Measurements from ENCODE around the gene STX18.

Gene STX18

GRCh38 chr4:4388836-4389575 is 152.8 kb downstream of the STX18 start:
- Histone ChIP-seq H3K27ac (ENCODE audit: insufficient read depth, low read length, poor library complexity, severe bottlenecking) (no peak overlapping the region), H3K36me3 (ENCODE audit: control insufficient read depth, insufficient read depth, low read length) (peaks cover 5% of the 10 kb centered on the region), H3K27me3 (replicated peaks; ENCODE audit: control insufficient read depth, insufficient read depth, low read length, poor library complexity, severe bottlenecking) (no peaks in the 10 kb centered on the region), H3K4me3 (ENCODE audit: insufficient read depth, low read depth, low read length, poor library complexity, severe bottlenecking) (no peak overlapping the region), H3K4me1 (ENCODE audit: control insufficient read depth, insufficient read depth, low read length, poor library complexity, severe bottlenecking) (peaks cover 18% of the 10 kb centered on the region), H3K9me3 (ENCODE audit: control insufficient read depth, low read length) (no peaks in the 10 kb centered on the region)
- DNase-seq = no peak

- no peak for DNase-seq
- peaks cover 18% of the 10 kb centered on the region for H3K4me1 ChIP-seq (ENCODE audit: control insufficient read depth, insufficient read depth, low read length, poor library complexity, severe bottlenecking)
- no peaks in the 10 kb centered on the region for H3K36me3 ChIP-seq (ENCODE audit: control insufficient read depth, insufficient read depth, low read length)
- no peaks in the 10 kb centered on the region for H3K27me3 ChIP-seq (replicated peaks; ENCODE audit: control insufficient read depth, insufficient read depth, low read length, poor library complexity, severe bottlenecking)
- peak overlapping the region; percentile 88 for H3K4me3 ChIP-seq (ENCODE audit: insufficient read depth, low read depth, low read length, poor library complexity, severe bottlenecking)
- H3K27ac ChIP-seq (ENCODE audit: insufficient read depth, low read length, poor library complexity, severe bottlenecking) = no peak overlapping the region
- no peaks in the 10 kb centered on the region for H3K9me3 ChIP-seq (ENCODE audit: control insufficient read depth, low read length)
Observed at GRCh38 chr4:4388311-4388790, 153.5 kb downstream of the STX18 start.

- Histone ChIP-seq H3K27ac (ENCODE audit: insufficient read depth, low read length, poor library complexity, severe bottlenecking) (no peak overlapping the region), H3K36me3 (ENCODE audit: control insufficient read depth, insufficient read depth, low read length) (no peaks in the 10 kb centered on the region), H3K27me3 (replicated peaks; ENCODE audit: control insufficient read depth, insufficient read depth, low read length, poor library complexity, severe bottlenecking) (no peaks in the 10 kb centered on the region), H3K9me3 (ENCODE audit: control insufficient read depth, low read length) (no peaks in the 10 kb centered on the region), H3K4me1 (ENCODE audit: control insufficient read depth, insufficient read depth, low read length, poor library complexity, severe bottlenecking) (peaks cover 18% of the 10 kb centered on the region), H3K4me3 (ENCODE audit: insufficient read depth, low read depth, low read length, poor library complexity, severe bottlenecking) (peak overlapping the region; percentile 88)
- DNase-seq = no peak
Observed at GRCh38 chr4:4387531-4388310, 154.1 kb downstream of the STX18 start.

GRCh38 chr4:4386736-4387392 is 155.0 kb downstream of the STX18 start, which contains the start of gene NSG1:
TSS of gene NSG1 (plus strand) at chr4:4387102. CDS start at chr4:4387630, 528 bp downstream.
- Histone ChIP-seq H3K27ac (ENCODE audit: insufficient read depth, low read length, poor library complexity, severe bottlenecking) (peak within 1 kb of the TSS; percentile 11), H3K36me3 (ENCODE audit: control insufficient read depth, insufficient read depth, low read length) (no peaks in the 10 kb centered on the region), H3K27me3 (replicated peaks; ENCODE audit: control insufficient read depth, insufficient read depth, low read length, poor library complexity, severe bottlenecking) (no peaks in the 10 kb centered on the region), H3K4me3 (ENCODE audit: insufficient read depth, low read depth, low read length, poor library complexity, severe bottlenecking) (peak within 1 kb of the TSS; percentile 88), H3K9me3 (ENCODE audit: control insufficient read depth, low read length) (no peaks in the 10 kb centered on the region), H3K4me1 (ENCODE audit: control insufficient read depth, insufficient read depth, low read length, poor library complexity, severe bottlenecking) (peaks cover 18% of the 10 kb centered on the region)
- peak in 2 of 3 donors; percentile 8 to 31 for DNase-seq

GRCh38 chr4:4386296-4386735 is 155.5 kb downstream of the STX18 start:
- Histone ChIP-seq H3K27me3 (replicated peaks; ENCODE audit: control insufficient read depth, insufficient read depth, low read length, poor library complexity, severe bottlenecking) (no peaks in the 10 kb centered on the region), H3K4me3 (ENCODE audit: insufficient read depth, low read depth, low read length, poor library complexity, severe bottlenecking) (peak overlapping the region; percentile 88), H3K27ac (ENCODE audit: insufficient read depth, low read length, poor library complexity, severe bottlenecking) (peak overlapping the region; percentile 11), H3K9me3 (ENCODE audit: control insufficient read depth, low read length) (no peaks in the 10 kb centered on the region), H3K4me1 (ENCODE audit: control insufficient read depth, insufficient read depth, low read length, poor library complexity, severe bottlenecking) (peaks cover 18% of the 10 kb centered on the region), H3K36me3 (ENCODE audit: control insufficient read depth, insufficient read depth, low read length) (no peaks in the 10 kb centered on the region)
- DNase-seq = peak in 2 of 3 donors; percentile 9 to 19

GRCh38 chr4:4385729-4386295 is 156.0 kb downstream of the STX18 start:
- no peaks in the 10 kb centered on the region for H3K36me3 ChIP-seq (ENCODE audit: control insufficient read depth, insufficient read depth, low read length)
- peak overlapping the region; percentile 88 for H3K4me3 ChIP-seq (ENCODE audit: insufficient read depth, low read depth, low read length, poor library complexity, severe bottlenecking)
- H3K9me3 ChIP-seq (ENCODE audit: control insufficient read depth, low read length) = no peaks in the 10 kb centered on the region
- H3K27ac ChIP-seq (ENCODE audit: insufficient read depth, low read length, poor library complexity, severe bottlenecking) = no peak overlapping the region
- no peak for DNase-seq
- H3K4me1 ChIP-seq (ENCODE audit: control insufficient read depth, insufficient read depth, low read length, poor library complexity, severe bottlenecking) = peaks cover 18% of the 10 kb centered on the region
- H3K27me3 ChIP-seq (replicated peaks; ENCODE audit: control insufficient read depth, insufficient read depth, low read length, poor library complexity, severe bottlenecking) = no peaks in the 10 kb centered on the region

GRCh38 chr4:4384837-4385236 is 157.0 kb downstream of the STX18 start:
- Histone ChIP-seq H3K27ac (ENCODE audit: insufficient read depth, low read length, poor library complexity, severe bottlenecking) (no peak overlapping the region), H3K27me3 (replicated peaks; ENCODE audit: control insufficient read depth, insufficient read depth, low read length, poor library complexity, severe bottlenecking) (no peaks in the 10 kb centered on the region), H3K36me3 (ENCODE audit: control insufficient read depth, insufficient read depth, low read length) (no peaks in the 10 kb centered on the region), H3K4me3 (ENCODE audit: insufficient read depth, low read depth, low read length, poor library complexity, severe bottlenecking) (no peak overlapping the region), H3K4me1 (ENCODE audit: control insufficient read depth, insufficient read depth, low read length, poor library complexity, severe bottlenecking) (peaks cover 18% of the 10 kb centered on the region), H3K9me3 (ENCODE audit: control insufficient read depth, low read length) (no peaks in the 10 kb centered on the region)
- no peak for DNase-seq

- DNase-seq = no peak
- H3K27me3 ChIP-seq (replicated peaks; ENCODE audit: control insufficient read depth, insufficient read depth, low read length, poor library complexity, severe bottlenecking) = no peaks in the 10 kb centered on the region
- H3K4me1 ChIP-seq (ENCODE audit: control insufficient read depth, insufficient read depth, low read length, poor library complexity, severe bottlenecking) = peaks cover 16% of the 10 kb centered on the region
Observed at GRCh38 chr4:4383085-4383484, 158.8 kb downstream of the STX18 start.

GRCh38 chr4:4379540-4380087 is 162.2 kb downstream of the STX18 start:
- Histone ChIP-seq H3K27me3 (replicated peaks; ENCODE audit: control insufficient read depth, insufficient read depth, low read length, poor library complexity, severe bottlenecking) (no peaks in the 10 kb centered on the region), H3K27ac (ENCODE audit: insufficient read depth, low read length, poor library complexity, severe bottlenecking) (no peak overlapping the region), H3K36me3 (ENCODE audit: control insufficient read depth, insufficient read depth, low read length) (no peaks in the 10 kb centered on the region), H3K9me3 (ENCODE audit: control insufficient read depth, low read length) (no peaks in the 10 kb centered on the region), H3K4me1 (ENCODE audit: control insufficient read depth, insufficient read depth, low read length, poor library complexity, severe bottlenecking) (no peaks in the 10 kb centered on the region), H3K4me3 (ENCODE audit: insufficient read depth, low read depth, low read length, poor library complexity, severe bottlenecking) (no peak overlapping the region)
- DNase-seq = no peak

More at GRCh38 chr4:4383085-4383484, 158.8 kb downstream of the STX18 start:
- Histone ChIP-seq H3K36me3 (ENCODE audit: control insufficient read depth, insufficient read depth, low read length) (no peaks in the 10 kb centered on the region), H3K27ac (ENCODE audit: insufficient read depth, low read length, poor library complexity, severe bottlenecking) (no peak overlapping the region), H3K9me3 (ENCODE audit: control insufficient read depth, low read length) (no peaks in the 10 kb centered on the region), H3K4me3 (ENCODE audit: insufficient read depth, low read depth, low read length, poor library complexity, severe bottlenecking) (no peak overlapping the region)
